Osteoblast (primary cell): ENCODE data around the gene CRY1. TPM values are rescaled to one million over a fixed set of nuclear protein-coding genes. Genes with fewer than 3 reads are reported as not detected.

Source experiments
- DNase-seq: peaks from one replicate; pipeline ENCODE4 v3.0.0; 2011; ENCODE audit warnings: low spot score, mixed read lengths; ENCODE audit not compliant: insufficient read length; ENCODE audit errors: missing footprints
- H2AFZ ChIP-seq: 2 replicates; pipeline ENCODE4 v1.6.0; 2011; ENCODE audit warnings: mild to moderate bottlenecking, low read length
- H3K27ac ChIP-seq: 2 replicates; pipeline ENCODE4 v1.5.1; 2011; ENCODE audit warnings: mild to moderate bottlenecking, low read depth, low read length, moderate library complexity
- H3K27me3 ChIP-seq: 2 replicates; pipeline ENCODE4 v1.6.0; 2012; ENCODE audit warnings: mild to moderate bottlenecking, control low read depth, inconsistent platforms, low read length, moderate library complexity; ENCODE audit not compliant: insufficient read depth
- H3K36me3 ChIP-seq: 2 replicates; pipeline ENCODE4 v1.5.1; 2011; ENCODE audit warnings: mild to moderate bottlenecking, low read length, control low read depth, moderate library complexity; ENCODE audit not compliant: insufficient read depth
- H3K4me1 ChIP-seq: 2 replicates; pipeline ENCODE4 v1.5.1; 2011; ENCODE audit warnings: mild to moderate bottlenecking, low read length, control low read depth, moderate library complexity; ENCODE audit not compliant: insufficient read depth
- H3K4me2 ChIP-seq: 2 replicates; pipeline ENCODE4 v1.6.0; 2011; ENCODE audit warnings: mild to moderate bottlenecking, low read length; ENCODE audit not compliant: insufficient read depth
- H3K4me3 ChIP-seq: fragments of 200-600 bp; sonication (generic); 3 replicates; pipeline ENCODE4 v1.5.1; 2012; ENCODE audit warnings: mild to moderate bottlenecking, low read length, inconsistent platforms; ENCODE audit not compliant: insufficient read depth
- H3K79me2 ChIP-seq: 2 replicates; pipeline ENCODE4 v1.6.0; 2012; ENCODE audit warnings: mild to moderate bottlenecking, low read length, control low read depth, inconsistent platforms; ENCODE audit not compliant: insufficient read depth
- H3K9me3 ChIP-seq: 2 replicates; pipeline ENCODE4 v1.5.1; 2011; ENCODE audit warnings: low read depth, low read length, control low read depth
- H4K20me1 ChIP-seq: 2 replicates; pipeline ENCODE4 v1.6.0; 2012; ENCODE audit warnings: mild to moderate bottlenecking, low read length, control low read depth; ENCODE audit not compliant: insufficient read depth
- CTCF ChIP-seq: IDR thresholded peaks from 2 replicates; pipeline ENCODE4 v1.5.1; 2011; ENCODE audit warnings: mild to moderate bottlenecking, low read depth, low read length, moderate library complexity; ENCODE audit errors: extremely low read depth
- total RNA-seq: library from RNA; depleted of rRNA; stranded (reverse); fragments of >200 nt; gene quantifications from 2 replicates; pipeline ENCODE4 v1.2.3, GENCODE V29; 2012

Gene CRY1
- total RNA-seq, 1 donor: 18.1 TPM

GRCh38 chr12:107035733-107036132 lies 57.6 kb downstream of the CRY1 start:
- H2AFZ ChIP-seq: no peak overlapping the region
- no peak for TF ChIP-seq CTCF
- no peak for DNase-seq
- H3K27me3 ChIP-seq: no peaks in the 10 kb centered on the region
- no peaks in the 10 kb centered on the region for H3K36me3 ChIP-seq
- H3K27ac ChIP-seq: no peak overlapping the region
- no peak overlapping the region for H3K4me3 ChIP-seq
- H3K79me2 ChIP-seq: peaks cover 38% of the 10 kb centered on the region
- no peaks in the 10 kb centered on the region for H4K20me1 ChIP-seq
- no peaks in the 10 kb centered on the region for H3K9me3 ChIP-seq
- H3K4me2 ChIP-seq: no peak overlapping the region
- no peaks in the 10 kb centered on the region for H3K4me1 ChIP-seq

- Histone ChIP-seq H3K27ac (no peak overlapping the region), H3K4me3 (no peak overlapping the region), H3K27me3 (no peaks in the 10 kb centered on the region), H2AFZ (no peak overlapping the region), H3K4me1 (no peaks in the 10 kb centered on the region), H3K4me2 (no peak overlapping the region), H3K79me2 (peaks cover 47% of the 10 kb centered on the region), H4K20me1 (no peaks in the 10 kb centered on the region), H3K9me3 (no peaks in the 10 kb centered on the region), H3K36me3 (no peaks in the 10 kb centered on the region)
- no peak for DNase-seq
- TF ChIP-seq CTCF: no peak
These were observed 59.3 kb downstream of the CRY1 start for GRCh38 chr12:107033758-107034739.

- no peaks in the 10 kb centered on the region for H3K27me3 ChIP-seq
- H3K79me2 ChIP-seq: peaks cover 49% of the 10 kb centered on the region
- H3K36me3 ChIP-seq: no peaks in the 10 kb centered on the region
- H2AFZ ChIP-seq: no peak overlapping the region
- no peak overlapping the region for H3K4me3 ChIP-seq
- no peak for TF ChIP-seq CTCF
- DNase-seq: no peak
- H4K20me1 ChIP-seq: no peaks in the 10 kb centered on the region
- H3K9me3 ChIP-seq: no peaks in the 10 kb centered on the region
- H3K4me2 ChIP-seq: no peak overlapping the region
- no peak overlapping the region for H3K27ac ChIP-seq
- H3K4me1 ChIP-seq: peaks cover 11% of the 10 kb centered on the region
These were observed 61.1 kb downstream of the CRY1 start for GRCh38 chr12:107032266-107032665.

- no peak for DNase-seq
- Histone ChIP-seq H2AFZ (no peak overlapping the region), H4K20me1 (no peaks in the 10 kb centered on the region), H3K27ac (no peak overlapping the region), H3K79me2 (peaks cover 54% of the 10 kb centered on the region), H3K4me2 (no peak overlapping the region), H3K4me1 (peaks cover 19% of the 10 kb centered on the region), H3K36me3 (no peaks in the 10 kb centered on the region), H3K27me3 (no peaks in the 10 kb centered on the region), H3K9me3 (no peaks in the 10 kb centered on the region), H3K4me3 (no peak overlapping the region)
- TF ChIP-seq CTCF: no peak
These were observed 62.3 kb downstream of the CRY1 start for GRCh38 chr12:107031061-107031460.
